Gastroesophageal sphincter (tissue), 3 donors: ENCODE results near the gene KRTAP10-11.

ENCODE experiments used
- CTCF ChIP-seq, 4 experiments: fragments of 200-600 bp in 2 of 4; fragments of 450-650 bp in 2 of 4; sonication (generic) in 1 of 4; IDR thresholded peaks; one replicate each; pipeline ENCODE4 v1.5.1; 2017 to 2019; ENCODE audit warnings: antibody characterized with exemption in 4 of 4, mild to moderate bottlenecking in 2 of 4, moderate library complexity in 2 of 4
- EP300 ChIP-seq: sonication (generic); formaldehyde crosslinking; IDR thresholded peaks from one replicate; pipeline ENCODE4 v1.6.1; 2017; ENCODE audit warnings: antibody characterized with exemption, mild to moderate bottlenecking

GRCh38 chr21:44623575-44623974 lies 22.6 kb upstream of the KRTAP10-11 start:
- no peak for TF ChIP-seq EP300
- TF ChIP-seq CTCF (IDR thresholded peaks at IDR 0.05), result no peak
